Breast epithelium (tissue), 4 donors: Measurements from ENCODE around the gene NUAK2. TPM values are rescaled to one million over a fixed set of nuclear protein-coding genes. Genes with fewer than 3 reads are reported as not detected.
A peak's percentile ranks its signal among the peaks of the same experiment; 100 is the strongest.

Experiments used
- DNase-seq, 2 donors: peaks; one replicate each; pipeline ENCODE4 v3.0.0-alpha.2; 2019; ENCODE audit warnings: low spot score in 2 of 2
- H3K27ac ChIP-seq, 2 donors: fragments of 200-600 bp; sonication (generic) in 1 of 2; one replicate each; pipeline ENCODE4 v1.5.1; 2016 to 2019; ENCODE audit warnings: mild to moderate bottlenecking in 1 of 2
- H3K27me3 ChIP-seq, 2 donors: fragments of 200-600 bp; sonication (generic) in 1 of 2; one replicate each; pipeline versions ENCODE4 v1.5.1 to v1.6.0; 2017 to 2019; ENCODE audit warnings: control low read depth in 1 of 2, mild to moderate bottlenecking in 1 of 2
- H3K36me3 ChIP-seq: fragments of 200-600 bp; one replicate; pipeline ENCODE4 v1.5.1; 2019
- H3K4me1 ChIP-seq, 2 donors: fragments of 200-600 bp; sonication (generic); one replicate each; pipeline ENCODE4 v1.5.1; 2016 to 2019; ENCODE audit warnings: control low read depth in 1 of 2
- H3K4me3 ChIP-seq, 3 donors: fragments of 200-600 bp; sonication (generic); 1 replicate in 2 of 3; 2 replicates in 1 of 3; pipeline ENCODE4 v1.5.1; 2016 to 2019; ENCODE audit warnings: mild to moderate bottlenecking in 3 of 3, moderate library complexity in 2 of 3
- H3K9me3 ChIP-seq, 2 donors: fragments of 200-600 bp; sonication (generic) in 1 of 2; one replicate each; pipeline ENCODE4 v1.5.1; 2016 to 2019; ENCODE audit warnings: control low read depth in 1 of 2
- POLR2A ChIP-seq: fragments of 450-650 bp; IDR thresholded peaks from one replicate; pipeline ENCODE4 v1.6.1; 2016; ENCODE audit warnings: antibody characterized with exemption, mild to moderate bottlenecking, moderate library complexity
- POLR2AphosphoS5 ChIP-seq, 3 donors: sonication (generic); formaldehyde crosslinking; IDR thresholded peaks; one replicate each; pipeline ENCODE4 v1.6.1; 2017; ENCODE audit warnings: antibody characterized with exemption in 3 of 3
- intact Hi-C: fragments of 100-400 bp; cut with DNase I; formaldehyde crosslinking; loops from one replicate; pipeline ENCODE4 v1.15.1; 2023; ENCODE audit warnings: low total_unique reads
- total RNA-seq, 3 donors: library from RNA; depleted of rRNA; stranded (reverse); fragments of >200 nt; gene quantifications; one replicate each; pipeline ENCODE4 v1.1.0, GENCODE V29; 2016
- TF ChIP-seq, protein P1 (sequence below), 3 donors: fragments of 450-650 bp; IDR thresholded peaks; one replicate each; pipeline ENCODE4 v1.5.1; 2016 to 2017; ENCODE audit warnings: antibody characterized with exemption in 3 of 3, mild to moderate bottlenecking in 3 of 3, moderate library complexity in 3 of 3

Gene NUAK2
- total RNA-seq, 3 donors from 2014 or later = 0.98 to 2.2 (median 1.1) TPM

DNA sequence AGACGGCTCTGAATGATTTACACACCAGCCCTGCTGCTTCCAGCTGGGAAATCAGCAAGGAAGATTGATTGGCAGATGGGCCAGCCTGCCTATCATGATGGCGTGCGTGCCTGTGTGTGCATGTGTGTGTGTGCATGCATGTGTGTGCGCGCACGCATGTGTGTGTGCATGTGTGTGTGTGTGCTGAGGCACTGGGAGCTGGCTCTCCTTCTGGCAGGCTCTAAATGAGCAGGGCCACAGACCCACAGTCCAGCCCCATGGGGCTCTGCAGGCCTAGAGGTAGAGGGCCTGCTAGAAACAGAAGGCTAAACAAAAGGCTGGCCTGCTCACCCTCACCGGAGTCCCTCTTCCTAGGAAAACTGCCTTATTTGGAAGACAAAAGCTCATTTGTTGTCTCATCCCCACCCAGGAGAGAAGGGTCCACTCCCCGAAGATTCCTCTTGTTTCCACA is 29.2 kb upstream of the NUAK2 start:
- H3K4me3 ChIP-seq = no peak overlapping the region
- DNase-seq = no peak
- intact Hi-C loops = no loop called here
- no peaks in the 10 kb centered on the region for H3K4me1 ChIP-seq
- TF ChIP-seq POLR2A = no peak
- no peak overlapping the region for H3K27ac ChIP-seq
- H3K27me3 ChIP-seq = no peaks in the 10 kb centered on the region
- no peaks in the 10 kb centered on the region for H3K36me3 ChIP-seq
- H3K9me3 ChIP-seq = no peaks in the 10 kb centered on the region

DNA sequence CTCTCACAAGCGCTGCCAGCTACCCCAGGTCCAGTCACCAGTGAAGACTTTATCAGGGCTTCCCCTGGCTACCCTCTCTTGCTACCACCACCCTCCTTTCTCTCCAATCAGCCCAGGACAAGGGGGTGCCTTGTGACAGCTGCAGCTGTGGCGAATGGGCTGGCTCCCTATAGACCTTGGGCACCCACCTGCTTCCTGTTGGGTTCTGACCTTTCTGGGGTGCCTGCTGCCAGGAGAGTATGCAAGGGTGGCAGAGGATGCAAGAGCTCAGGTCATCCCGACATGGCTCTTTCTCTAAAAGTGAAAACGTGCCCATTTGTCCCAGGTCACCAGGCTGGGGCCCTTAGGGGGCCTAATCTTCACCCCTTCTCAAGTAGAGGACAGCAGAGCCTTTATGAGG is 28.6 kb upstream of the NUAK2 start:
- Histone ChIP-seq H3K36me3 (no peaks in the 10 kb centered on the region), H3K4me1 (no peaks in the 10 kb centered on the region), H3K4me3 (no peak overlapping the region), H3K27ac (no peak overlapping the region), H3K9me3 (no peaks in the 10 kb centered on the region), H3K27me3 (peaks cover 0 to 3% of the 10 kb centered on the region in 2 donors)
- intact Hi-C loops = no loop called here
- DNase-seq = no peak
- TF ChIP-seq POLR2A = no peak
- TF ChIP-seq, protein P1, sequence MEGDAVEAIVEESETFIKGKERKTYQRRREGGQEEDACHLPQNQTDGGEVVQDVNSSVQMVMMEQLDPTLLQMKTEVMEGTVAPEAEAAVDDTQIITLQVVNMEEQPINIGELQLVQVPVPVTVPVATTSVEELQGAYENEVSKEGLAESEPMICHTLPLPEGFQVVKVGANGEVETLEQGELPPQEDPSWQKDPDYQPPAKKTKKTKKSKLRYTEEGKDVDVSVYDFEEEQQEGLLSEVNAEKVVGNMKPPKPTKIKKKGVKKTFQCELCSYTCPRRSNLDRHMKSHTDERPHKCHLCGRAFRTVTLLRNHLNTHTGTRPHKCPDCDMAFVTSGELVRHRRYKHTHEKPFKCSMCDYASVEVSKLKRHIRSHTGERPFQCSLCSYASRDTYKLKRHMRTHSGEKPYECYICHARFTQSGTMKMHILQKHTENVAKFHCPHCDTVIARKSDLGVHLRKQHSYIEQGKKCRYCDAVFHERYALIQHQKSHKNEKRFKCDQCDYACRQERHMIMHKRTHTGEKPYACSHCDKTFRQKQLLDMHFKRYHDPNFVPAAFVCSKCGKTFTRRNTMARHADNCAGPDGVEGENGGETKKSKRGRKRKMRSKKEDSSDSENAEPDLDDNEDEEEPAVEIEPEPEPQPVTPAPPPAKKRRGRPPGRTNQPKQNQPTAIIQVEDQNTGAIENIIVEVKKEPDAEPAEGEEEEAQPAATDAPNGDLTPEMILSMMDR (IDR thresholded peaks at IDR 0.05) = no peak
- TF ChIP-seq POLR2AphosphoS5 (IDR thresholded peaks at IDR 0.05) = no peak

DNA sequence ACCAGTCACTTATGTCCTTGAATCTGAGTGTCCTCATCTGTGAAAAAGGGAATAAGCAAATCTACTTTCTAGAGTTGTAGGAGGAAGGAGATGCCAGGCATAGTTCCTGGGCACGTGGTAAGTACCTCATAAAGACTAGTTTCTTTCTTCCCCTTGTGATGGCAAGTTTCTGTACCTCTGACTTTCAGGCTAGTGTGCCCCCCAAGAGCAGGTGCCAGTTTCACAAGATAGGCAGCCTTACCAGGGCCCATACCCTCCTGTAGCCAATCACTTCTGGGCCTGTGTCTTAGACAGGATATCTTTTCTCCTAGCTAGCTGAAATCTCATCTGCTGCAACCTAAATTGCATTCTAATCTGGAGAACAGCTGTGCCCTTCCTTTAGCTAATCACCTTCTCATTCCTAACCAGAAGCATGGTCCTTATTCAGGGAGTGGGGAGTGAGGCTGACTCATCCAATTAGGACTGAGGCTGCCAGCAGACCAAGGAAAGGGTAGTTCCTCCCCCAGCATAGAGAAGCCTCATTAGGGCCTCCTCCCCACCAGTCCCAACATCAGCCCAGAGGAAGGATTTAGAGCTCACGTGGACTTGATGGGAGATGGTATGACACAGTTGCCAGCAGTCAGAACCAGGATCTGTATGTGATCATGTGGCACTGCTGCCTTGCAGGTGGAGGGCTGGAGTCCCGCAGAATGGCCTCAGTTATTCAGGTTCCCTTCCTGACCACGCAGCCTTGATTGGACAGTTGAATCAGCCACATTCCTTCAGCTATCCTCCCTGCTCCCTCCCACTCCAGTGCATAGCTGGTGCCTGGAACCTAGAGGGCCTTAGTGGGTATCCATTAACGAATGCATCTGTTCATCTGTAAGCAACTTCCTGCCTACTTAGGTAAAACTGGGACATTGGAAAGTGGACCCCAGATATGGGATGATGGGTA is 27.3 kb upstream of the NUAK2 start:
- intact Hi-C loops = no loop called here
- TF ChIP-seq, protein P1 (IDR thresholded peaks at IDR 0.05) = no peak
- TF ChIP-seq POLR2A (no peak), POLR2AphosphoS5 (IDR thresholded peaks at IDR 0.05) (no peak)
- H3K27me3 ChIP-seq = peaks cover 0 to 12% of the 10 kb centered on the region in 2 donors

DNA sequence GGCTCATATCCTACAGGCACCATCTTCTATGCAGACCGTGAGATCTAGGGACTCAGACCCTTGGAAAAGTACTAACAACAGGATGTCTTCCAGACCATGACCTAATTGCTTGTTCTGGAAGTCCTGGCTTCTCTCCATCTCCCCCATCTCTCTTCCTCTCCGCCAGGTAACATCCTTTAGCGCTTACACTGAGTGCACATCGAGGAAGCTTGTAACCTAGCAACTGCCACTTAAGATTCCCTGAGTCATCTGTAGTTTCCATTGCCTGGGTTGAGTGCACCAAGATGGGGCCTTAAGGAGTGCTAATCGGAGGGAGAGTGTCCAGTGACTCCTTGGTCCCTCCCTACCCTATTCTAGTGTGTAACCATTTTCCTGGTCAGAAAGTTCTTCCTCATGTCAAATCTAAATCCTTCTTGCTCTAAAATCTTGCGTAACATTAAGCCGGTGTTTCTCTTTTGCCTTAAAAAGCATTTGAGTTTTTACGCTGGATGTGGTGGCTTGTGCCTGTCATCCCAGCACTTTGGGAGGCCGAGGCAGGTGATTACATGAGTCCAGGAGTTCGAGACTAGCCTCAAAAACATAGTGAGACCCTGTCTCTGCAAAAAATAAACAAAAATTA is 25.5 kb upstream of the NUAK2 start:
- no peak for DNase-seq
- intact Hi-C loops = no loop called here
- H3K27ac ChIP-seq = no peak overlapping the region
- peaks cover 0 to 7% of the 10 kb centered on the region in 2 donors for H3K4me1 ChIP-seq
- no peak overlapping the region for H3K4me3 ChIP-seq
- H3K36me3 ChIP-seq = no peaks in the 10 kb centered on the region
- TF ChIP-seq POLR2A (no peak), POLR2AphosphoS5 (IDR thresholded peaks at IDR 0.05) (no peak)
- peaks cover 3 to 18% of the 10 kb centered on the region in 2 donors for H3K27me3 ChIP-seq
- no peaks in the 10 kb centered on the region for H3K9me3 ChIP-seq

More for the DNA sequence above, 27.3 kb upstream of the NUAK2 start:
- H3K9me3 ChIP-seq = no peaks in the 10 kb centered on the region
- no peak overlapping the region for H3K4me3 ChIP-seq
- H3K27ac ChIP-seq = no peak overlapping the region
- H3K4me1 ChIP-seq = peaks cover 0 to 3% of the 10 kb centered on the region in 2 donors
- DNase-seq = no peak
- no peaks in the 10 kb centered on the region for H3K36me3 ChIP-seq

DNA sequence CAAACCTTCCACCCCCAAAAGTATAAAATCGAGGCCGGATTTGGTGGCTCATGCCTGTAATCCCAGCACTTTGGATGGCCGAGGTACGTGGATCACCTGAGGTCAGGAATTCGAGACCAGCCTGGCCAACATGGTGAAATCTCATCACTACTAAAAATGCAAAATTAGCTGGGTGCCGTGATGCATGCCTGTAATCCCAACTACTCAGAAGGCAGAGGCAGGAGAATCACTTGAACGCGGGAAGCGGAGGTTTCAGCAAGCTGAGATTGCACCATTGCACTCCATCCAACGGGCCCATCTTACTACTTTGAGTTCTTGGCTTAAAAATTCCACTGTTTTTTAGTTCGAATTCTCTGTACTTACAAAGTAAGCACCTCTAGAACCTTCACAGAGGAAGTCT is 24.2 kb upstream of the NUAK2 start:
- Histone ChIP-seq H3K9me3 (no peaks in the 10 kb centered on the region), H3K27ac (no peak overlapping the region), H3K4me1 (peaks cover 0 to 7% of the 10 kb centered on the region in 2 donors), H3K4me3 (no peak overlapping the region), H3K27me3 (peaks cover 3 to 18% of the 10 kb centered on the region in 2 donors), H3K36me3 (no peaks in the 10 kb centered on the region)
- intact Hi-C loops = no loop called here
- DNase-seq = no peak
- TF ChIP-seq POLR2AphosphoS5 (IDR thresholded peaks at IDR 0.05) = no peak
- no peak for TF ChIP-seq POLR2A

DNA sequence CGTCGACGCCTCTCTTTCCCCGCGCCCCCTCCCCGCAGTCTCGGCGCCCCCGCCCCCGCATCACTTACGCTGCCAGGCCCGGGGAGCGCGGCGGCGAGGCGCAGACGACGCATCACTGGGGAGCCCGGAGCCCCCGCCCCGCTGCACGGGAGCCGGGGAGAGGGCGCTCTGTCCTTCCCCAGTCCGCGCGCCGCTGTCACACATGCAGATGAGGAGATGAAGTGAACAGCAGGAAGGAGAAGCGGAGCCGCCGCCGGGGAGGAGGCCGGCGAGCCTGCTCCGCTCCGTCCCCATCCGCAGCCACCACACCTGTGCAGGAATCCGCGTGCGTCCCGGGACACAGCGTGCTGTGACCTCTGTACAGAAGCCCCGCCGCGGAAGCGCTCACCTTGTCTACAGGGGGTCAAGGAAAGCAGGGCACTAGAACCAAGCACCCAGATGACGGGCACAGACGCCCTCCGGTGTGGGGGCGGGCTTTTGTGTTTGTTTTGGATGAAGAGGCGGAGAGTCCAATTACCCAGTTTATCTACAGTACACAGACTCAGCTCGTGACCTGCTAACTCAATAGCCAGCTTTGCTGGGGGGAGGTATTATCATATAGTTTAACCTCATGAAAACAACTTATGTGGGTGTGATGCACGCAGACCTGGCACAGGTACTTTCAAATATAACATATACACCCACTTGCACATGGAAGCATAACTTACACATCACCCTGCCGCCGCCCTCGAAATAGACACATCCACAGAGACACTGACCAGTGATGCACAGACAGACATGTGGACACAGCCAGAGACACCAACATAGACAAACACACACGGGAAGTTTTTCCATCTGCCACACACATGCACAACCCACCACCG is 22.8 kb upstream of the NUAK2 start:
- intact Hi-C loops = no loop called here
- Histone ChIP-seq H3K4me1 (peaks cover 0 to 7% of the 10 kb centered on the region in 2 donors), H3K9me3 (no peaks in the 10 kb centered on the region), H3K36me3 (no peaks in the 10 kb centered on the region), H3K27me3 (peaks cover 3 to 18% of the 10 kb centered on the region in 2 donors), H3K4me3 (peak overlapping the region; percentile 10 to 65 (median 44)), H3K27ac (no peak overlapping the region)
- DNase-seq = no peak
- TF ChIP-seq POLR2AphosphoS5 (IDR thresholded peaks at IDR 0.05) = no peak
- TF ChIP-seq, protein P1 (IDR thresholded peaks at IDR 0.05) = no peak
- TF ChIP-seq POLR2A = no peak
